Measurements from ENCODE around the gene CD63. TPM values are rescaled to one million over a fixed set of nuclear protein-coding genes. Genes with fewer than 3 reads are reported as not detected.

Gene CD63
- total RNA-seq, 1 experiment from 2014 or later, result 409 TPM

DNA sequence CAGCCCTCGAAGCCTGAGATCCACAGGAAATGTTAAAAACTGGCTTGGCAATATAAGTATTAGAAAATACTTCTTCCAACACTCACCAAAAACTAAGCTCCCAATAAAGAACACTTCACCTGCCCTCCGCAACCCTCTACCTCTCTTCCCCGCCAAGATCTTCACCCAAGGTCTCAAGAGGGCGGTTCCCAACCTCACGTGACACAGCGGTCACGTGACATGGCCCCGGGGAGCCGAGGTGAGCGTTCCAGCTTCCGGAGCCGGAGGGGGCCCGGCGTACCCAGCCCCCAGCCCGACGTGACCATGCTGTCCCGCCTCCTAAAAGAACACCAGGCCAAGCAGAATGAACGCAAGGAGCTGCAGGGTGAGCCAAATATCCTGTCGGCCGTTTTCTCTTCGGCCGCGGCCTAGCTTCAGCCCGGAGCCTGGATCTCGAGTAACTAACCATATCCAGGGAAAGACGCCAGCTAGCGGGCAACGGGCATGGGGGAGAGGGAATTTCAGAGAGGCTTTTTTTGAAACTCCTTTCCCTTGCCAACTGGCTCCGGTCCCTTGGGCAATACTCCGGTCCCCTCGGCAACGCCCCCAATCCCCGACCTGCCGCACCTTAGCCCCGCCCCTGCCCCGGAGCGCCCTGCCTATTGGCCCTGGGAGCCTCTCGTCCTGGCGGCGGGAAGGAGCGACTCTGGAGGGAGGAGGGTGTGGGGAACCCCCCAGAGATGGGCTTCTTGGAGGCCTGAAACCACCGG is 12.8 kb downstream of the CD63 start, which contains the start of gene BLOC1S1 (continued):
- peak; percentile 47; the same call in 1 of the 2 replicates for TF ChIP-seq E2F4 (CRISPR knock-in tag; IDR thresholded peaks at IDR 0.05; ENCODE audit: borderline replicate concordance, low read depth)
- no peak for TF ChIP-seq FOXJ3 (CRISPR knock-in tag; IDR thresholded peaks at IDR 0.05; ENCODE audit: borderline replicate concordance)
- no peak for TF ChIP-seq RELA (CRISPR knock-in tag; IDR thresholded peaks at IDR 0.05; ENCODE audit: borderline replicate concordance)
- peak; percentile 22; the same call in 1 of the 2 replicates for TF ChIP-seq GABPB1 (CRISPR knock-in tag; IDR thresholded peaks at IDR 0.05)
- no peak for TF ChIP-seq ZNF671 (CRISPR knock-in tag; IDR thresholded peaks at IDR 0.05)
- TF ChIP-seq MLX (CRISPR knock-in tag; IDR thresholded peaks at IDR 0.05), result no peak
- TF ChIP-seq CREM (CRISPR knock-in tag; IDR thresholded peaks at IDR 0.05), result no peak
- no peak for TF ChIP-seq EMX1 (CRISPR knock-in tag; IDR thresholded peaks at IDR 0.05)
- peak; percentile 69; the same call in 1 of the 2 replicates for TF ChIP-seq ESRRA (CRISPR knock-in tag; IDR thresholded peaks at IDR 0.05; ENCODE audit: borderline replicate concordance)
- no peak for TF ChIP-seq GRHL2 (CRISPR knock-in tag; IDR thresholded peaks at IDR 0.05; ENCODE audit: insufficient replicate concordance, severe bottlenecking)
- no peak for TF ChIP-seq RORB (CRISPR knock-in tag; IDR thresholded peaks at IDR 0.05)
- TF ChIP-seq MYBL2 (CRISPR knock-in tag; IDR thresholded peaks at IDR 0.05), result peak; percentile 64; the same call in 1 of the 2 replicates
- TF ChIP-seq MXD4 (CRISPR knock-in tag; IDR thresholded peaks at IDR 0.05; ENCODE audit: borderline replicate concordance), result no peak
- TF ChIP-seq, protein P1, sequence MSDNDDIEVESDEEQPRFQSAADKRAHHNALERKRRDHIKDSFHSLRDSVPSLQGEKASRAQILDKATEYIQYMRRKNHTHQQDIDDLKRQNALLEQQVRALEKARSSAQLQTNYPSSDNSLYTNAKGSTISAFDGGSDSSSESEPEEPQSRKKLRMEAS (CRISPR knock-in tag; IDR thresholded peaks at IDR 0.05), result peak; percentile 88
- TF ChIP-seq ZNF281 (CRISPR knock-in tag; IDR thresholded peaks at IDR 0.05), result 0 out of 2 replicates have a peak, but pooled peaks have one; percentile 61
- peak; percentile 57 for TF ChIP-seq FOXP1 (CRISPR knock-in tag; IDR thresholded peaks at IDR 0.05; ENCODE audit: borderline replicate concordance)
- TF ChIP-seq, protein P2, sequence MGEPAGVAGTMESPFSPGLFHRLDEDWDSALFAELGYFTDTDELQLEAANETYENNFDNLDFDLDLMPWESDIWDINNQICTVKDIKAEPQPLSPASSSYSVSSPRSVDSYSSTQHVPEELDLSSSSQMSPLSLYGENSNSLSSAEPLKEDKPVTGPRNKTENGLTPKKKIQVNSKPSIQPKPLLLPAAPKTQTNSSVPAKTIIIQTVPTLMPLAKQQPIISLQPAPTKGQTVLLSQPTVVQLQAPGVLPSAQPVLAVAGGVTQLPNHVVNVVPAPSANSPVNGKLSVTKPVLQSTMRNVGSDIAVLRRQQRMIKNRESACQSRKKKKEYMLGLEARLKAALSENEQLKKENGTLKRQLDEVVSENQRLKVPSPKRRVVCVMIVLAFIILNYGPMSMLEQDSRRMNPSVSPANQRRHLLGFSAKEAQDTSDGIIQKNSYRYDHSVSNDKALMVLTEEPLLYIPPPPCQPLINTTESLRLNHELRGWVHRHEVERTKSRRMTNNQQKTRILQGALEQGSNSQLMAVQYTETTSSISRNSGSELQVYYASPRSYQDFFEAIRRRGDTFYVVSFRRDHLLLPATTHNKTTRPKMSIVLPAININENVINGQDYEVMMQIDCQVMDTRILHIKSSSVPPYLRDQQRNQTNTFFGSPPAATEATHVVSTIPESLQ (CRISPR knock-in tag; IDR thresholded peaks at IDR 0.05), result no peak
- TF ChIP-seq, protein P3, sequence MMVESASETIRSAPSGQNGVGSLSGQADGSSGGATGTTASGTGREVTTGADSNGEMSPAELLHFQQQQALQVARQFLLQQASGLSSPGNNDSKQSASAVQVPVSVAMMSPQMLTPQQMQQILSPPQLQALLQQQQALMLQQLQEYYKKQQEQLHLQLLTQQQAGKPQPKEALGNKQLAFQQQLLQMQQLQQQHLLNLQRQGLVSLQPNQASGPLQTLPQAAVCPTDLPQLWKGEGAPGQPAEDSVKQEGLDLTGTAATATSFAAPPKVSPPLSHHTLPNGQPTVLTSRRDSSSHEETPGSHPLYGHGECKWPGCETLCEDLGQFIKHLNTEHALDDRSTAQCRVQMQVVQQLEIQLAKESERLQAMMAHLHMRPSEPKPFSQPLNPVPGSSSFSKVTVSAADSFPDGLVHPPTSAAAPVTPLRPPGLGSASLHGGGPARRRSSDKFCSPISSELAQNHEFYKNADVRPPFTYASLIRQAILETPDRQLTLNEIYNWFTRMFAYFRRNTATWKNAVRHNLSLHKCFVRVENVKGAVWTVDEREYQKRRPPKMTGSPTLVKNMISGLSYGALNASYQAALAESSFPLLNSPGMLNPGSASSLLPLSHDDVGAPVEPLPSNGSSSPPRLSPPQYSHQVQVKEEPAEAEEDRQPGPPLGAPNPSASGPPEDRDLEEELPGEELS (CRISPR knock-in tag; IDR thresholded peaks at IDR 0.05), result no peak; the same call in 1 of the 2 replicates
- peak; percentile 68; the same call in 1 of the 2 replicates for TF ChIP-seq TEAD1 (CRISPR knock-in tag; IDR thresholded peaks at IDR 0.05)
- TF ChIP-seq IRF1 (CRISPR knock-in tag; IDR thresholded peaks at IDR 0.05), result no peak
- 0 out of 2 replicates have a peak, but pooled peaks have one; percentile 34 for TF ChIP-seq ATF1 (CRISPR knock-in tag; IDR thresholded peaks at IDR 0.05)
- 0 out of 2 replicates have a peak, but pooled peaks have one; percentile 28 for TF ChIP-seq SMAD3 (CRISPR knock-in tag; IDR thresholded peaks at IDR 0.05; ENCODE audit: borderline replicate concordance)
- no peak for TF ChIP-seq CREB1 (CRISPR knock-in tag; IDR thresholded peaks at IDR 0.05)
- no peak for TF ChIP-seq STAT6 (CRISPR knock-in tag; conservative IDR thresholded peaks at IDR 0.05; ENCODE audit: low read depth)

Data from WTC11 (cell line).